Effector CD4-positive, alpha-beta T cell (primary cell): ENCODE results near the gene AK8.

ENCODE experiments used
- DNase-seq: peaks from one replicate; pipeline ENCODE4 v3.0.0-alpha.2; 2020

Gene AK8

DNA sequence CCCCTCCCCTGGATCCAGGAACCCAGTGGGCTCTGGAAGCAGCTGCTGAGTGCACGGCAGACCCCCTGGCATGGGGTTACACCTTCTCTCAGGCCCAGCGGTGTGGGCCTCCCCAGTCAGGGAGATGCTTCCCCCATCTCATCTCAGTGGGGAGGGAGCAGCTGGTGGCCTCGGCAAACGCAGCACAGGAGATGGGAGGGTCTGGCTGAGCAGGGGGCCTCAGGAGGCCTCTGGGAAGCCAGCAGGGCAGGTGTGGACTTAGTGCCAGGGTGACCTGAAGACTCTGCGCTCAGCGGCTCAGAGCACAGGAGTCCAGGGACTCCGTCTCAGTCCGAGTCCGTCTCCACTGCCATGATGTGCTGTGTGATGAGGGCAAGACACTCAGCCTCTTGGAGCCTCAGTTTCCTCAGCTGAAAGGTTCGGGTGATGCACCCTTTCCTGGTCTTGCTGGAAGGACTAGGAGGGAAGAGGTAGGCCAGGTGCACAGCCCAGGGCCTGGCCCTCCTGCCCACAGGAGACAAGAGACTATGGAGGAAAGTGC lies 107.2 kb downstream of the AK8 start:
- no peak for DNase-seq

DNA sequence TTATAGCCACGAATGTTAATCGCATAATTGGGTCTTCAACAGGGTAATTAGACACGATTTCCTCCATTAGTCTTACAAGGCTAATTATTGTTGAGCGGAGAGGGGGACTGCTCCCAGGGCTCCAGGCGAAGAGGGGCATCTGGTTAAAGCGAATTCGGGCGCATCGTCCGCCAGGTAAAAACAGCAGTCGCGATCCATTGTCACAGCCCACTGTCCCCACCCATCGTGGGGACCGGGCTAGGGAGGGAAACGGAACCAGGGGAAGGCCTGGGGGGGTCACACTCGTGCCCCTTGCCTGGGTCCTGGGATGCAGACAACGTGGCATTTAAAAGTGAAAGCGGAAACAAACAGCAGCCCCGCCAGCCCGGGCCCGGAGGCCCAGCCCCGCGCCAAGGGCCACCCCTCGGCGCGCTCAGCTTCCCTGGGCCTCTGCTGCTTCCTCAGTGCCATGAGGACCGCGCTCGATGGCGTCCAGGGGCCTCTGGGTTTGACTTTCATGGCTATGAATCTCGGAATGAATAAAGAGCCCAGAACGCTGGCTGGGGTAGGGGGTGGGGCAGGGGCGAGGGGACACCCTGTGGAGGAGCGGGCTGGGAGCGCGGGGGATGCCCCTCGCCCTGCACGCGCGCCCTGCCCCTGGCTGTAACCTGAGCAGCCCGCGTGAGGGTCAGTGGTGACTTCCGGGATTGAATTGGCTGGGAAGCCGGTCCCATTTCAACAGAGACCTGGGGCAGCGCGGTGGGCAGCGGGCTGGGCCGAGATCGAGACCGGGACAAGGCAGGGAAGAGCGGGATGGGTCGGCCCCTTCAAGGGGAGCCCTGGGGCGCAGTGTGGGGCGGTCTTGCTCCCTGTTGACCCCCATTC lies 107.9 kb downstream of the AK8 start:
- DNase-seq = peak; percentile 34

DNA sequence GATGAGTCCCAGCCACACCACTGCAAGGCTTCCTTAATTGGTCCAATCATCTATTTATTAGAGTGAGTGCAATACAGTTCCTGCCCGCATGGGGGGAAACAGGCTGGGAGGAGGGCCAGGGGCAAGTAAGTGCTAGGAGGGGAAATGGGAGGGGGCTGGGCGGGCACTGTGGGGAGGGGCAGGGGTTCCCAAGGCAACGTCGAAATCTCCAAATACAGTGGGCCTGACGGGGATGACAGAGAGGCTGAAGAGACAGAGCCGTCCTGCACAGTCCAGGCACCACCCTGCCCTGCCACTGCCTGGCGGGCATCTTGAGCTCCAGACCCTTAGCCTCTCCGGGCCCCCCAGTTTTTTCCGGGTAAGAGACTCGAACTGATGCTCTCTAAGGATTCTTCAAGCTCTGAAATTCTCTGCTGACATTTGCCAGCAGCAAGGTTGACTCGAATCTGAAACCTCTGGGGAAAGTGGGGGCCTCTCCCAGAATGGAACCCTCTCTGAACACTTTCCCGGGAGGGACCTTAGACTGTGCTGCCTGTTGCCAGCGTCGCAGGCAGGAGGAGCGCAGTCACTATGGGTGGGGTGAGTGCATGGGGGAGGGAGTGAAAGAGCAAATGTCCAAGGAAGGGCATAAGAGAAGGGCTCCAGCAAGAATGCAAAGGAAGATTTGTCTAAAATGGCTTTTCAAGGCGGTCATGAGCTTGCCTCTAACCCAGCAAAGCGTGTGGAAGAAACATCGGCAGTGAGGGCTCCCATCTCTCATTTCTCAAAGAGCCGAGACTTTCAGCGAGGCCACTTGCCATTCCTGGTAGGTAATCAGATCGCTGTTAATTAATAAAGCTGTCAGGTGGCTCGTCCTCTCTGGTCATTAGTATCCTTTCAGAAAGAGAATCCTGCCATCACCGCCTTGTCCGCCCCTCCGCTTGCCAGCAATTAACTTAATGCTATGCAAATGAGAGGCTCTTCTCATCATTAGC lies 108.9 kb downstream of the AK8 start:
- peak; percentile 54 for DNase-seq

DNA sequence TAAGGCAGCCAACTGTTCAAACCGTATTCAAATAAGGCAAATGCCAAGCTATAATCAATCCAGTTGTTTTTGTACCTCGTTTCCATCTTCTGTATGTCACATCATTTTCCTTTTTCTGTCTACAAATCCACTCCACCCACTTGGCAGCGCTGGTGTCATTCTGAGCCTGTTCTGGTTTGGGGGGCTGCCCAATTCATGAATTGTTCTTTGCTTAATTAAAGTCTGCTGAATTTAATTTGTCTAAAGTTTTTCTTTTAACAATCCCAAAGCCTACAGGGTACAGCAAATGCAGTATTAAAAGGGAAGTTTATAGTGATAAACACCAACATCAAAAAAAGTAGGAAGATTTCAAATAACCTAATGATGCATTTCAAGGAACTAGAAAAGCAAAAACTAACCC lies 114.5 kb downstream of the AK8 start:
- no peak for DNase-seq

DNA sequence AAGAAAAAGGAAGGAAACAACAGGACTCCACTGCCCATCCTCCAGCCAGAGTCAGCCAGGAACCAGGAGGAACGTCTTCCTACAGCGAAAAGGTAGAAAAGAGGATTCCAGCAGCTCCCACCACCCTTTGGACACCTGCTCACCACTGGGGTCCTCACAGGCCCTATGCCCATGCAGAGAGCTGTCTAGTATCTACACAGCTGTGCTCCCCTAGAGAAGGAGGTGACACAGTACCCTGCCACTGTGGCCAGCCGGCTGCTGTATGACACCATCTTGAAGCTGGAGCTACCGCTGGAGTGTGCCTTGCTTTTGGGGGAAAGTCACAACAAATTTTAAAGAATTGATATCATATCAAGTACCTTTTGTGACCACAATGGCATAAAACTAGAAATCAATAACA lies 115.2 kb downstream of the AK8 start:
- no peak for DNase-seq

DNA sequence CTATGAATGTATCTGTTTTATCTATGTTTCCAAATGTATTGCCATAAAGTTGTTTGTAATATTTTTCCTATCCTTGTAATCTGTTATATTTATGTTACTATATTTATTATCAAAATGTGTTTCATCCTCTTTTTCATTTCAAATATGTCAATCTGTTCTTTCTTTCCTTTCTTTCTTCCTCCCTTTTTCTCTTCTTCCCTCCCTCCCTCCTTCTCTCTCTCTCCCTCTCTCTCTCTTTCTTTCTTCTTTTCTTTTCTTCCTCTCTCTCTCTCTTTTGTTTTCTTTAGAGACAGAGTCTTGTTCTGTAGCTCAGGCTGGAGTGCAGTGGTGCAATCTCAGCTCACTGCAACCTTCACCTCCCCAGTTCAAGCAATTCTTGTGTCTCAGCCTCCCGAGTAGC lies 116.5 kb downstream of the AK8 start:
- DNase-seq = no peak

DNA sequence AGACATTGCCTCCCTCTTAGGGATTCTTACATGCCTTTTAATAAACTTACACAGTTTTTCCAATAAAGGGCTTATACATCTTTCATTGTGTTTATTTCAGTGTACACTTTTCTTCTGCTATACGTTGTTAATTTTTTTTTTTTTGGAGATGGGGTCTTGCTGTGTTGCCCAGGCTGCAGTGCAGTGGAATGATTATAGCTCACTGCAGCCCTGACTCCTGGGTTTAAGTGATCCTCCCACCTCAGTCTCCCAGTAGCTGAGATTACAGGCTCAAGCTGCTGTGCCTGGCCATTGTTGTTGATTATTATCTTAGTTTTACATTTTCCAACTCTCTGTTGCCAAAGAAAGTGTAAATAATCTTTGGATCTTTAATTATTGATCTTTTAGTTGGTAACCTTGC lies 118.0 kb downstream of the AK8 start:
- DNase-seq = no peak

DNA sequence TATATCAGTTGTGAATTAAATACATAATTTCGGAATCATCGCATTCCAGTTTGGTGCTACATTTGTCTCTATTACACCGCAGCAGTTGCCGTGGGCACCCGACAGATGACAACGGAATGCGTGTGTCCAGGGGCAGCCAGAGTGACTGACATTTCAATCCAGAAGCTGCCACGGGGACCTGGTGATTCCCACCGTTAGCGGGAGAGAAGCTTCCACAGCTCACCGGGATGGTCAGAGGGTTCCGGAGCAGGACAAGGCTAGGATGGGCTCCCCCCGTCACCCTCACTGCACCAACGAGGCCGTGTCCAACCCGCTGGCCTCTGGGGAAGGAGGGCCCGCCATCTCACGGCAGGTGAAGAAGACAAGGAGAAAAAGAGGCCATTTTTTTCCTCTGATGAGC lies 121.1 kb downstream of the AK8 start:
- no peak for DNase-seq

DNA sequence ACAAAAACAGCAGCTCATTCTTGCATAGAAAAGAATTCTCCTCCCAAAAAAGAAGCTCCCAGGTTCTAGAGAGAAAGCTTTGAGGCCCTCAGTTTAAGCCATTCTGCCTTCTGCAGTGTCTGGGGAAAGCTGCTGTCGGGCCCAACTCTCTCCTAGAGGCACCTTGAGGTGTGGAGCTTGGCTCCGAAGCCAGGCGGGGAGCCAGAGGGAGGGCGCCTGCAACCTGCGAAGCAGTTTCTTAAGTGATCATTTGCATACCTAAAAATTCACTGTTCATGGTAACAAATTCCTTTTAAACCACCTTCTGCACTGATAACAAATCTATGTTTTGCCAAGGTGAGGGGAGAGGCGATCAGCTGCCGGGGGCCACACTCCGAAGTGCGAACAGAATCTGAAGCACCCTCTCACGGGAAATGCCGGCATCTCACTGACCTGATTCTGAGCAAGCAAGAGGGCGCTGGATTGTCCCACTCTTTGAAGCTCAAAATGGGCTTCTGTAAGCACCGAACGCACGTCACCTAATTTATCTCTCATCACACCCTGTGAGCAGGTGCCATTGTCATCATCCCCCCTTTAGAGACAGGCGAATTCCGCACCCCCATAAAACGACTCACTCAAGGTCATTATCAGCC lies 121.8 kb downstream of the AK8 start:
- no peak for DNase-seq

DNA sequence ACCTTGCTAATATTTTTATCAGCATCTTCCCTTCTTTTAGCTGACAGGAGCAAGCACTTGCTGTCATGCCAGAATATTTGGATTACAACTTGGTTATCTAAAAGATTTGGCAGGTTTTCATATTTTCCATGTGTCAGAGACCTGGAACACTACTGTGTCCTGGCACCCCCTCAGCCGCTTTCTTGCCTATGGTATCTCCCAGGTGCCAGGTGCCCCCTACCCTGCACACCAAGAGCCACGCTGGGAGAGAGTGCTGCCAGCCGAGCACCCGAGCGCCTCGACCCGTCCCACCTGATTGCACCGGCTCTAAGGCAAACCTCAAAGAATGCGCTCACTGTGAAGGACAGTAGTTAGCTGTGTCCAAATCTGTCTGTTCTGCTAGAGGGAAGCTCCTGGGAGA lies 123.0 kb downstream of the AK8 start:
- no peak for DNase-seq

DNA sequence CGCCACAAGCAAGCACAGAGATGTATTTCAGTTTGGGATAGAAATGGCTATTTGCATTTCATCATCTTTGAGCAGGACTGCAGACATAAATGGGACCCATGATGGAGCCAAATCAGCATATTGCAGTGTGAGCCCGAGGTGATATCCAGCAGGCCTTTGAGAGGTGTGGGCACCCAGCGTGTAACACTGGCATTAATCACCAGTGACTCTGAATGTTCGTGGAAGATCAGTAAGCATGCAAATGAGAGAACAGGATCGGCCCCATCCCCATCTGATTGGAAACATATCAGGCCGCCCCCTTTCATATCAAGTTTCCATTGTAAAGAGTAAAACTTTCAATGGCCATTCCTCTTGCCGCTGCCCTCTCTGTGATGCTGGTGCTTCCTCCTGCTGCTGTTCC lies 123.8 kb downstream of the AK8 start:
- DNase-seq = no peak

DNA sequence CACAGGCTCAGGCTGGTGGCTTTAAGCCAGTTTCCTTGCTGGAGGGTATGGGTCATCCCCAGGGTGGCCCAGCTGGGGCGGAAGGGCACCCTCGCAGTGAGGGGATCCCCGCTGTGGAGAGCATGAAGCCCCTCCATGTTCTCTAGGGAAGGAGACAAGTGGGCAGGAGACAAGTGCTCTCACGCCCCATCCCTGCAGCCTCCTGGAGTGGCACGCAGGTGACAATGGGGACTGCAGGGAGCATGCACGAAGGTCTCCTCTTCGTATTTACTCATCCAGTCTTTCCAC lies 124.5 kb downstream of the AK8 start:
- DNase-seq = no peak

DNA sequence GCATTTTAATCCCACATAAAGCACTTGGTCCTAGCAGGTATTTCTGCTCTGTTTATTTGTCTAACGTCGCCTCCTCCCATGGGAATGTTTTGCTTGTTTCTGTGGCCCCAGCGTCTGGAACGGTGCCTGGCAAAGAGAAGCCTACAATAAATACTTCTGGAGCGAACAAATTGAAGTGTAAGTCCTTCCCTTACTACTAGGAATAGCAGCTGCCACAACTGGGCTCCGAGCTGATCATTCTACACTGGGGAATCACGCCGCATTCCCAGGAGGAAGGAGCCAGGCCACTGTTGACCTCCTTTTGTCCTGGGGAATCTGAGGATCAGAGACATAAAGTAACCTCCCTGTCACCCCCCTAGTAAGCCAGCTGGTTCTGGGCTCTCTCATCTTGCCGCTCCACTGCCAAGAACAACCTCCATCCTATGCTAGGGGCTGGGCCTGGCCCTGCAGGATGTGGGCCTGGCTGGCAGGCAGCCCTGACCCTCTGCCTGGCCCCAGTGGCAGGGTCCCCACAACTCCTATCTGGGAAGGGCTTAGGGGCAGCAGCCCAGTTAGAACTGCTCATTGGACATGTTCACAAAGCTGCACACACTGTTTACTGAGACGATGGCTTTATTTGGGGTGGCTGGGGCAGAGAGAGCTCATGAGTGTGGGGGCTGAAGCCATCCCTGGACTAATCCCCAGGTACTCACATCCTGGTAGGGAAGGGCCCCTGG lies 125.0 kb downstream of the AK8 start:
- DNase-seq = no peak

DNA sequence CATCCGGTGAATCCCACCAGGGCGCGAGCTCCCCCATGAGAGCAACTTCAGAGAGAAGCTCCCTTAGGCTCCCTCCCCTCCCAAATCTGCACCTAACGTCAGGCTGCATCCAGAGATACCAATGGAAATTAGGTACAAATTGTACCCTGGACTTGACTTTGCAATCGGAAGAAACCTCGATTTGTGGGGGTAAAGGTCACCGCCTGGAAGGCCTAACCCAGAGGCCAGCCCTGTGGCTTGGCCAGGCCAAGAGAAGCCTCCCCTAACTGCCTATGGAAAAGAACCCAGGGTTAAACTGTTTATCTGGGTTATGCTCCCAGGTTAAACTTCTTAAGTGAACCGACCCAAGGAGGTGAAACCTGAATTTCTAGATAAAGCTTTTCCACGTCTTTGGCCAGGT lies 127.4 kb downstream of the AK8 start:
- no peak for DNase-seq

DNA sequence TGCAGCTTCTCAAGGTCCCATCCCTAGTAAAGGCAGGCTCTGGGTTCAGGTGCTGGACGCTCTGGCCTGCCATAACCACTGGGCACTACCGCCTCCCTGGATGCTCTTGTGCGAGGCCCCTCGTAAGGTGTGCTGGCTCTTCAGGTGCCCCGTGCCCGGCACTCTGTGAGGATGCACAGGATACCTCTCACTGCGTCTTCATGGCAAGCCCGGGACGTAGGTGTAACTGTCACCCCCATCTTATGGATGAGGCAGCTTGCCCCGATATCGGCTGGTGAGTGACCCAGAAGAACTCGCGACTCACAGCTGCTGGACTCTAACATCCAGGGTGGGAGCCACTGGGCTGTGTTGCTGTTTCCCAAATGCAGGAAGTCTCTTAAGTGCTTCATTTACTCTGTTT lies 128.8 kb downstream of the AK8 start:
- no peak for DNase-seq

DNA sequence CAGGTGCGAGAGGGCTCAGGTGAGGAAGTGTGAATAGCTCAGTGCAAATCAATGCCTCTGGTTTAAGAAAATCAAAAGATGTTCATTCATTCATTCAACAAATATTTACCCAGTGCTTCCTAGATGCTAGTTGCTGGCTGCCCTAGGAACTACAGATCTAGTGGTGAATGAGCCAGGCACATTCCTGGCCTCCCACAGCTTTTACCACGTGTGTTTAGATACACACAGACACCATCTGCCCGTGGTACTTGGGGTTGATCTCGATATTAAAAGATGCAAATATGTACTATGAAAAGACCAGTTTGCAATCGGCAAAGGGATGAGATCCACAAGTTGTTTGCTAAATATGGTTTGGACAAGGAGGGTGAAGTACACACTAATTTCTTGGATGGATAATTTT lies 129.6 kb downstream of the AK8 start:
- DNase-seq = no peak

DNA sequence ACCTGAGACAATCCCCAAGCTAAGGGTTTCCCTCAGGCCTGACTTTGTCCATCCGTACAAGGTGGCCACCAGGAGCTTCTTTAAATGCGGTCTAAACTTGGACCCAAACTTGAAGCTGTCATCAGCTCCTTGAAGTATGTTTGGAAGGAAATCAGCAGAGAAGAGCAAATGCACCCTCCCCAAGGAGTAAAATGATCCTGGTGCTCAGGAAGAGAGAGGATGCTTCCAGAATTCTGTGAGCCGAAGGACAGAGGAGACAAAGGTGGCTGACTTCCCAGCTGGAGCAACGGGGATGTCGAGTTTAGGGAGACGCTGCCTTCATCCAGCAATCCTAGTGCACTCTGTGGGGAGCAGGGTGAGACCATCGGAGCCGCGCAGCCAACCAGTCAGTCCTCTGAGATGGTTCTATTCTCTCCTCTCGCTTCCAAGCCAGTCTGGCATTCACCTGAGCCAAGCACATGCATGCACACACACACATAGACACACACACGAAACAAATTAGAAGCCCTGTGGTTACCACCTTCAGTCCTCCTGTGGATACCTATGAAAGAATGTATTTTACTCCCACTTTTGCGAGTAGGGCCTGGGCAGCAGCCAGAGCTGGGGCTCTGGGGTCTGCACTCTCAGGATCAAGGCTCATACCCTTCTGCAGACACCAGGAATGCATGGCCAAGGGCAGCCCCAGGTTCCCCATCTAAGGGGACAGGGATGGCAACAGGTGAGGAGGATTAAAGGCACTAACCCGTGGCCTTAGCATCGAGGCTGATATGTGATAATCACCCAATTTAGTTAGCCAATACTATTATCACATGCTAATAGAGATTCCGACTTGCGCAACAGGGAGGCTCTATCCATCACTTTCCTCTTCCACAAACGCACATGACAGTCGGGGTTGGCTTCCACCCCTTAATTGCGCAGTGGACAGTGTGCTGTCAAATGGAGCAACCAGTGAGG lies 132.1 kb downstream of the AK8 start:
- DNase-seq = no peak

DNA sequence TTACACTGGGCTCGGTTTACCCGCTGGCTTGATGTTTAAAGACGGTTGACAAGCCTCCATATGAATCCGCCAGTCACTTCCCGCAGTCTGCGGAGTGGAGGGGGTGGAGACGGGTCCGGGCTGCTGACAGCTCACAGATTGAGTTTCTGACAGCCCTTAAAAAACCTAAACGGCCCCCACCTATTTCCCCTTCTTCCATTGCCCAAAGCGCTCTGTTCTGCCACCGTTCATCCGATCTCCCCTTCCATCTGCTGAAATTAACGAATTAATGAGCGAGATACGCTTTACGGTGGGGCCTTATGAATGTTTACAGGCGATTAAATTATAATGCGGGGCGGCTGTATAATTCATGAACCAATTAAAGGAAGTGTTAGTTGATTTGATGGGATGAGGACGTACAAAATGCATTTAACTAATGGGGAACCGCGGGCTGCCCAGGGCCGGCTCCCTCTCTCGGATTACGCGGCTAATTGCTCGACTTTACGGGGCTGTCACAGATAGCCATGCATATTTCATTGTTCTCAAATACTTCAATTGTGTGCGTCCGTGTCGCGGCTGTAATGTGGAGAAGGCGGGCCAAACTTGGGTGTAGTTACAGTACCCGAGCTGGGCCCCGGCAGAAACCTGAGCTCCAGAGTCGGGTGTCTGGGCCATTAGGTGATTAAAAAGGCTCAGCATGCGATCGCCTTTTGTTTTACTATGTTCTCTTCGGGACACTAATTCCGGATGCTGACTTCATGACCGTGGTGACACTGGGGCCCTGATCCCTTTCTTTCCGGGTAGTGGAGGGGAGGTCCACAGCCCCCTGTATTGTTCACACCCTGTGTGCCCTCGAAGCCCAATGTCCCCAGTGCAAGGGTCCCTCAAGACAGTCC lies 133.0 kb downstream of the AK8 start:
- DNase-seq = no peak

DNA sequence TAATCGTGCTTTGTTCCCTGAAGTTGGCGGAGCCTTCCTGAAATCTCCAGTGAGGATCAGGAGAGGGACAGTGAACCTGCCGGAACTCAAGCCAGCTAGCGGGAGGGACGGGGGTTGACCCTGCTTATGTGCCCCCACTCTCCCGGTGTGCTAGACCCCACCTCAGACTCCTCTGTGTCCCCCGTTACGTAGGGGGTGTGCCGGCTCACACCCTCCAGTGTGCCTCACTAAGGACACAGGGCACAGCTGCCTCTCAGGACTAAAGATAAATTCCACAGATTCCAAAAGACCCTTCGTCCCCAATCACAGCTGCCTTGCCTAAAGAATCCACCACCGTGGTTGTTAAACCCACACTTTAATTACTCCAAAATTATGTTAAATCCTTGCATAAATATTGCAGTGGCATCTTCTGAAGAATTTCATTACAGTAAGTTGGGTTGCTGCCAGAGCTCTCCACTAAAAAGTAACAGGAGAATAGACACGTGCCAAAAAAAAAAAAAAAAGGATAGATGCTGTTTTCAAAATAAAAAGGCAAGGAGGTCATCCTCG lies 134.1 kb downstream of the AK8 start:
- no peak for DNase-seq

DNA sequence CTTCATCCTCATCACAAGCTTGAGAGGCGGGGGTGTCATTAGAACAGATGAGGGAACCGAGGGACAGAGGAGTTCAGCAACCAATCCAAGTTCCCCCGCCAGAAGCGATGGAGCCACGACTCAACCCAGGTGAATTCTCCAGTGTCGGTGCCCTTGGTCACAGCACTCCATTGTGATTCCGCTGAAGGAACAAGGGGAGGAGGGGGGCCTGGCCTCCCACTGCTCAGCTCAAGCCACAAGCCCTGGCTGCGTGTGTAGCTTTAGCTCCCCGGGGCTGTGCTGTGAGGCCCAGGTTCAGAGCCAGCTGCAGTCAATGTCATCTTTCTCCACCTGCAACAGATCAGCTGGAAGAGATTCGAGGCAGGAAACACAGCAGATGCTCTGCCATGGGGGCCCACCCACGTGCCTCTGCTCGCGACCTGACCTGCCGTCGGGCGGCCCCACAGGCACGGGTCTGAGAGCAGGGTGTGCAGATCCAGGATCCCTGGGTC lies 135.2 kb downstream of the AK8 start:
- DNase-seq = no peak
